Trophoblast cell (in vitro differentiated cells and primary cell): ENCODE results near the gene WEE2.

Experiments
- DNase-seq, 2 donors: peaks; one replicate each; pipeline ENCODE4 v3.0.0-alpha.2; 2016
- H2AFZ ChIP-seq: 2 replicates; pipeline ENCODE4 v1.6.1; 2013; ENCODE audit warnings: low read length, moderate library complexity, mild to moderate bottlenecking; ENCODE audit not compliant: insufficient read depth, poor library complexity
- H2AK5ac ChIP-seq: 2 replicates; pipeline ENCODE4 v1.6.1; 2013; ENCODE audit warnings: mild to moderate bottlenecking, low read length
- H2BK120ac ChIP-seq: 2 replicates; pipeline ENCODE4 v1.6.1; 2013; ENCODE audit warnings: low read length, mild to moderate bottlenecking, moderate library complexity; ENCODE audit not compliant: insufficient read depth, poor library complexity
- H2BK12ac ChIP-seq: 2 replicates; pipeline ENCODE4 v1.6.1; 2013; ENCODE audit warnings: mild to moderate bottlenecking, low read length, moderate library complexity
- H2BK5ac ChIP-seq: 2 replicates; pipeline ENCODE4 v1.6.1; 2013; ENCODE audit warnings: low read length, low read depth, moderate library complexity, mild to moderate bottlenecking; ENCODE audit not compliant: poor library complexity
- H3K14ac ChIP-seq: 2 replicates; pipeline ENCODE4 v1.6.1; 2013; ENCODE audit warnings: mild to moderate bottlenecking, low read length
- H3K18ac ChIP-seq: 2 replicates; pipeline ENCODE4 v1.6.1; 2013; ENCODE audit warnings: mild to moderate bottlenecking, low read length
- H3K23ac ChIP-seq: 2 replicates; pipeline ENCODE4 v1.6.1; 2013; ENCODE audit warnings: low read length
- H3K27ac ChIP-seq: 2 replicates; pipeline ENCODE4 v1.5.1; 2013; ENCODE audit warnings: low read depth, mild to moderate bottlenecking, inconsistent platforms, low read length, moderate library complexity
- H3K27me3 ChIP-seq: 2 replicates; pipeline ENCODE4 v1.6.1; 2013; ENCODE audit warnings: inconsistent platforms, mild to moderate bottlenecking, low read length, moderate library complexity; ENCODE audit not compliant: insufficient read depth
- H3K36me3 ChIP-seq, 2 experiments: 1 replicate in 1 of 2; 2 replicates in 1 of 2; pipeline ENCODE4 v1.6.1; 2013; ENCODE audit warnings: low read length in 2 of 2, mild to moderate bottlenecking in 2 of 2, moderate library complexity in 1 of 2; ENCODE audit not compliant: insufficient read depth in 2 of 2, control insufficient read depth in 1 of 2
- H3K4ac ChIP-seq: 2 replicates; pipeline ENCODE4 v1.6.1; 2013; ENCODE audit warnings: low read depth, mild to moderate bottlenecking, low read length, moderate library complexity
- H3K4me1 ChIP-seq, 2 experiments: 1 replicate in 1 of 2; 2 replicates in 1 of 2; pipeline ENCODE4 v1.6.1; 2013; ENCODE audit warnings: low read length in 2 of 2, mild to moderate bottlenecking in 2 of 2, moderate library complexity in 1 of 2; ENCODE audit not compliant: insufficient read depth in 2 of 2, control insufficient read depth in 1 of 2
- H3K4me2 ChIP-seq: 2 replicates; pipeline ENCODE4 v1.6.1; 2013; ENCODE audit warnings: inconsistent platforms, mild to moderate bottlenecking, low read length, moderate library complexity
- H3K4me3 ChIP-seq: 2 replicates; pipeline ENCODE4 v1.5.1; 2013; ENCODE audit warnings: mild to moderate bottlenecking, low read depth, low read length, inconsistent platforms
- H3K79me1 ChIP-seq: one replicate; pipeline ENCODE4 v1.6.1; 2013; ENCODE audit warnings: low read length
- H3K79me2 ChIP-seq: 2 replicates; pipeline ENCODE4 v1.6.1; 2013; ENCODE audit warnings: low read length, mild to moderate bottlenecking; ENCODE audit not compliant: control insufficient read depth, insufficient read depth, poor library complexity
- H3K9ac ChIP-seq: 2 replicates; pipeline ENCODE4 v1.6.1; 2013; ENCODE audit warnings: mild to moderate bottlenecking, low read length
- H3K9me3 ChIP-seq: 2 replicates; pipeline ENCODE4 v1.6.1; 2013; ENCODE audit warnings: low read depth, mild to moderate bottlenecking, control low read depth, inconsistent platforms, low read length; ENCODE audit not compliant: insufficient read depth
- H4K12ac ChIP-seq: 2 replicates; pipeline ENCODE4 v1.6.1; 2013; ENCODE audit warnings: low read depth, mild to moderate bottlenecking, low read length, moderate library complexity
- H4K8ac ChIP-seq: 2 replicates; pipeline ENCODE4 v1.6.1; 2013; ENCODE audit warnings: low read depth, mild to moderate bottlenecking, low read length, moderate library complexity
- H4K91ac ChIP-seq: one replicate; pipeline ENCODE4 v1.6.1; 2013; ENCODE audit warnings: low read depth, mild to moderate bottlenecking, low read length, moderate library complexity
- WGBS: extraction: QIAGEN DNeasy Blood & Tissue Kit; methylation state at CpG from one replicate; pipeline ENCODE4 v1.1.7; 2013; ENCODE audit warnings: missing lambda C conversion rate; ENCODE audit not compliant: insufficient read length, insufficient coverage; ENCODE audit errors: extremely low coverage; 5-methylcytosine and 5-hydroxymethylcytosine counted together

The WEE2 gene

DNA sequence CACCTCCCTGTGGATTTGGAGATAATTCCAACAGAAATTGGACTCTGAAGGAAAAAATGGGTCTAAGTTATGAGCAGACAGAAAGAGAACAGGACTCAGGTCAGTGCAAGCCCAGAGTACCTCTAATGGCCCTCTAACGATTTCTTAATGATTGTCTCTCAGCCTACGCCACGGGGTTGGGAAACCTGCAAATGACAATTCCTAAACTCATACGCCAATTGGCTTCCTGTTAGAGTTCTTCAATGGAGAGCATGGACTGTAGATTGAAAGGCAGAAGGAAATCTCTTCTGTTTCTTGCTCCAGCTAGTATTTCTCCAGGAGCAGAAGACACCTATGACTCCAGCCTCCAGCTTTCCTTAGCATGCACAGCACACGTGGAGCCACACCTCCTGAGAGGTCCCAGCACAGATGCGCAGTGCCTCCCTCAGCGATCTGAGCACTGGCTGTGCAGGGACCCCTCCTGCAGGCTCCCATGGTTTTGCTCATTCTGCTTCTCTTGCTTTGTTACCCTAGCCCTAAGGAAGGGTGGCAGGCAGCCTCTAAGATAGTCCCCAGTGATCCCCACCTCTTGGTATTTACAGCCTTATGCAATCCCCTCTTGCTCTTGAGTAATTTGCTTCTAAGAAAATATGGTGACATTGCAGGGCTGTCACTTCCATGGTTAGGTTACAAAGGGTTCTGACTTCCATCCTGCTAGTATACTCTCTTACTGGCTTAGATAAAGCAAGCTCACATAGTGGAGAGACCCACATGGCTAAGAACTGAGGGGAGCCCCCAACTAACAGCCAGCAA is 36.3 kb upstream of the WEE2 start:
- Histone ChIP-seq H3K18ac (no peak overlapping the region), H4K8ac (no peak overlapping the region), H3K9ac (peak overlapping the region; percentile 43), H3K4me1 (peaks cover 6 to 10% of the 10 kb centered on the region in 2 experiments), H3K4me3 (no peak overlapping the region), H3K23ac (no peak overlapping the region), H3K36me3 (peaks cover 4 to 10% of the 10 kb centered on the region in 2 experiments), H3K79me1 (peaks cover 9% of the 10 kb centered on the region), H4K91ac (no peak overlapping the region), H2BK5ac (no peak overlapping the region), H3K79me2 (peaks cover 2% of the 10 kb centered on the region), H3K27ac (no peak overlapping the region), H3K27me3 (no peaks in the 10 kb centered on the region), H2BK12ac (no peak overlapping the region), H2AK5ac (no peak overlapping the region), H4K12ac (no peak overlapping the region), H2BK120ac (no peak overlapping the region), H2AFZ (no peak overlapping the region), H3K9me3 (peaks cover 2% of the 10 kb centered on the region), H3K4ac (no peak overlapping the region), H3K4me2 (no peak overlapping the region), H3K14ac (no peak overlapping the region)
- WGBS: no CpG with 5 or more reads among the region's 7 CpGs
- DNase-seq: peak in 1 of 2 donors; percentile 33

DNA sequence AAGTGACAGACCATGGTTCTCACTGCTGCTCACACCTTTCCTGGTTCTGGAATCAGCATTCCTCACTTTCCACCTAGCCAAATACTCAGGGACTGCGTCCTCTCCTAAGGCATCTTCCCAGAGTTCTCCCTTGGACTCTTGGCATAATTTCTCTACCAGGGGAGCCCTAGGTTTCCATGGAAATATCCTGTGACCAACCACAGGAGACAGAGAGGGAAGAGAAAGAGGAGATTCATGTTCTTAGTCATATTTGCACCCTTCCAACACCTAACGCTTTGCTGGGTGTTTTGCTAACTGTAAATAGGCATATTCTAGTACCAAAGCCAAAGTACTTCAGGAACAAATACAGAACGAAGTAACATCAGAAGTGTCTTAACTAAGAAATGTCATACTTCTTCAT is 34.8 kb upstream of the WEE2 start:
- Histone ChIP-seq H3K14ac (no peak overlapping the region), H3K4ac (no peak overlapping the region), H4K12ac (no peak overlapping the region), H4K8ac (no peak overlapping the region), H2BK5ac (peak overlapping the region; percentile 8), H3K79me1 (peaks cover 9% of the 10 kb centered on the region), H3K9me3 (peaks cover 2% of the 10 kb centered on the region), H3K4me2 (no peak overlapping the region), H3K27me3 (no peaks in the 10 kb centered on the region), H3K18ac (no peak overlapping the region), H3K79me2 (peaks cover 2% of the 10 kb centered on the region), H3K4me3 (no peak overlapping the region), H3K27ac (peak overlapping the region; percentile 42), H2BK120ac (peak overlapping the region; percentile 8), H3K23ac (no peak overlapping the region), H2BK12ac (no peak overlapping the region), H2AFZ (no peak overlapping the region), H3K4me1 (peaks cover 6 to 10% of the 10 kb centered on the region in 2 experiments), H3K36me3 (peaks cover 4 to 10% of the 10 kb centered on the region in 2 experiments), H2AK5ac (no peak overlapping the region), H3K9ac (no peak overlapping the region), H4K91ac (peak overlapping the region; percentile 25)
- no CpG with 5 or more reads among the region's 3 CpGs for WGBS
- DNase-seq: no peak

DNA sequence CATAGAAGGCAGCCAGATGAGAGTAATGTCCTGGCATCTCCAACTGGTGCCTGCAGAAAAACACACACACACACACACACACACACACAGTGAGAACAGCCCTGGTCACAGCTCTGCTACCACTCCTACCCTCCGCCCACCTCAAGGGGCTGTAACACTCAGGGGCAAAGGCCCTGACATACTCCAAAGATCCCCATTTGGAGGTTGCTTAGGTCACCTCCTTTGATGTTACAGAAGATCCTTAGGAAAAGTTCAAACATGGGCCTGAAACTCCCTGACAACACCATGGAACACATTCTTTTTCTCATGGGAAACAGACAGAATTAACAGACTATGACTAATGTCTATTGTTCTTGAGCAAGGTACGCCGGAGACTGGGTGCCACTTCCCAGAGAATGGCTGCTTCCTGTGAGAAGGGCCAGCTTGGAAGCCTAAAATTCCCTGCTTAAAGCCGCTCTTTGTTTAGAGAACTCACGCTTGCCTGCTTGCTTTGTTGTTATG is 33.9 kb upstream of the WEE2 start:
- peak in 1 of 2 donors; percentile 37 for DNase-seq
- Histone ChIP-seq H3K18ac (no peak overlapping the region), H3K4me2 (peak overlapping the region; percentile 38), H4K91ac (peak overlapping the region; percentile 93), H3K9ac (no peak overlapping the region), H3K9me3 (peaks cover 2% of the 10 kb centered on the region), H2AK5ac (no peak overlapping the region), H3K4ac (no peak overlapping the region), H3K36me3 (peaks cover 3 to 10% of the 10 kb centered on the region in 2 experiments), H3K4me3 (no peak overlapping the region), H3K14ac (no peak overlapping the region), H2AFZ (no peak overlapping the region), H2BK5ac (peak overlapping the region; percentile 75), H3K4me1 (peaks cover 6 to 10% of the 10 kb centered on the region in 2 experiments), H3K27ac (peak overlapping the region; percentile 94), H3K23ac (no peak overlapping the region), H3K79me1 (peaks cover 9% of the 10 kb centered on the region), H3K79me2 (peaks cover 2% of the 10 kb centered on the region), H3K27me3 (no peaks in the 10 kb centered on the region), H2BK12ac (no peak overlapping the region), H4K12ac (no peak overlapping the region), H4K8ac (no peak overlapping the region), H2BK120ac (no peak overlapping the region)
- WGBS: no CpG with 5 or more reads among the region's 5 CpGs

DNA sequence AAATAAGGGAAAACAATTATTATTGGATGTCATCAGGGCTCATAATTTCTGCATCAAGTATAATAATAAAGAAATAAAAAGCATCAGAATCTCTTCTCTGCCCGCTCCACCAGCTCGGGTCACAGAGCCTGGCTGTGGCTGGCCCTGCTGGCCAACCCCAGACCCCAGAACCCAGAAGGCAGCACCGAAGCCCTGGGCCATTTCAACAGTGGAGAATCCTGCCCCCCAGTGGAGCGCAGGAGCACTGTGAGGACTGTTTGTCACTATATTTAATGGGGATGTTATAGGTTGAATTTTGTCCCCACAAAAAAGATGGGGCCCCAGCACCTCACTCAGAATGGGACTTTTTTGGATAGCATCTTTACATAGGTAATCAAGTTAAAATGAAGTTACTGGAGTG is 33.5 kb upstream of the WEE2 start:
- Histone ChIP-seq H3K36me3 (peaks cover 3 to 10% of the 10 kb centered on the region in 2 experiments), H4K91ac (peak overlapping the region; percentile 93), H3K14ac (peak overlapping the region; percentile 79), H2AK5ac (no peak overlapping the region), H3K9ac (no peak overlapping the region), H3K27me3 (no peaks in the 10 kb centered on the region), H4K8ac (peak overlapping the region; percentile 75), H3K27ac (peak overlapping the region; percentile 94), H3K9me3 (peaks cover 2% of the 10 kb centered on the region), H3K79me1 (peaks cover 9% of the 10 kb centered on the region), H3K4me3 (no peak overlapping the region), H3K18ac (peak overlapping the region; percentile 71), H3K79me2 (peaks cover 2% of the 10 kb centered on the region), H3K4me1 (peaks cover 6 to 10% of the 10 kb centered on the region in 2 experiments), H2BK120ac (peak overlapping the region; percentile 96), H3K4me2 (no peak overlapping the region), H2BK12ac (peak overlapping the region; percentile 72), H3K23ac (no peak overlapping the region), H2AFZ (no peak overlapping the region), H2BK5ac (peak overlapping the region; percentile 75), H4K12ac (peak overlapping the region; percentile 49), H3K4ac (peak overlapping the region; percentile 92)
- no peak for DNase-seq
- WGBS: no CpG with 5 or more reads among the region's 4 CpGs
